GM23338 (cell line): ENCODE data around the gene EML1. TPM values are rescaled to one million over a fixed set of nuclear protein-coding genes. Genes with fewer than 3 reads are reported as not detected.

Experiments used
- ATAC-seq: fragments of 200-7000 bp; cut with Tn5 transposase; 3 replicates; pipeline ENCODE4 v1.9.1; 2020
- DNase-seq: peaks from one replicate; pipeline ENCODE4 v3.0.0-alpha.2; 2015; ENCODE audit warnings: low spot score
- H2AFZ ChIP-seq: fragments of 200-600 bp; sonication (generic); 2 replicates; pipeline ENCODE4 v1.8.0; 2016; ENCODE audit warnings: antibody characterized with exemption, mild to moderate bottlenecking, moderate library complexity
- H3F3A ChIP-seq: fragments of 200-600 bp; sonication (generic); replicated peaks from 2 replicates; pipeline ENCODE4 v1.8.0; 2017; ENCODE audit warnings: antibody characterized with exemption, mixed run types, low read depth
- H3K27ac ChIP-seq: fragments of 200-600 bp; sonication (generic); 2 replicates; pipeline ENCODE4 v1.6.1; 2016; ENCODE audit warnings: low read depth
- H3K27me3 ChIP-seq: fragments of 200-600 bp; sonication (generic); 2 replicates; pipeline ENCODE4 v1.8.0; 2016; ENCODE audit warnings: mild to moderate bottlenecking, mixed run types, moderate library complexity; ENCODE audit not compliant: insufficient read depth
- H3K36me3 ChIP-seq: fragments of 200-600 bp; sonication (generic); 2 replicates; pipeline ENCODE4 v1.8.0; 2016; ENCODE audit warnings: mild to moderate bottlenecking; ENCODE audit not compliant: insufficient read depth
- H3K4me1 ChIP-seq: fragments of 200-600 bp; sonication (generic); 2 replicates; pipeline ENCODE4 v1.8.0; 2016; ENCODE audit warnings: mild to moderate bottlenecking, moderate library complexity; ENCODE audit not compliant: insufficient read depth
- H3K4me2 ChIP-seq: fragments of 200-600 bp; sonication (generic); 2 replicates; pipeline ENCODE4 v1.7.1; 2017; ENCODE audit warnings: mixed run types
- H3K4me3 ChIP-seq: fragments of 200-600 bp; sonication (generic); 2 replicates; pipeline ENCODE4 v1.6.1; 2016; ENCODE audit warnings: mixed run types
- H3K79me2 ChIP-seq: fragments of 200-600 bp; sonication (generic); replicated peaks from 2 replicates; pipeline ENCODE4 v1.8.0; 2017; ENCODE audit warnings: mild to moderate bottlenecking; ENCODE audit not compliant: insufficient read depth
- H3K9me2 ChIP-seq: fragments of 200-600 bp; sonication (generic); 2 replicates; pipeline ENCODE4 v1.8.0; 2017; ENCODE audit not compliant: insufficient read depth
- H4K20me1 ChIP-seq: fragments of 200-600 bp; sonication (generic); replicated peaks from 2 replicates; pipeline ENCODE4 v1.8.0; 2017; ENCODE audit warnings: mild to moderate bottlenecking; ENCODE audit not compliant: insufficient read depth
- H3K27ac Mint-ChIP-seq: 2 replicates; pipeline ENCODE4 v1.8.0; 2020; ENCODE audit warnings: inconsistent platforms, mild to moderate bottlenecking, moderate library complexity, mixed read lengths
- H3K27me3 Mint-ChIP-seq: 3 replicates; pipeline ENCODE4 v1.8.0; 2022; ENCODE audit warnings: low read depth, mild to moderate bottlenecking, moderate library complexity, mixed read lengths, inconsistent platforms; ENCODE audit not compliant: insufficient read depth, poor library complexity
- H3K36me3 Mint-ChIP-seq: 3 replicates; pipeline ENCODE4 v1.8.0; 2021; ENCODE audit warnings: low read depth, mild to moderate bottlenecking, inconsistent platforms, moderate library complexity, mixed read lengths
- H3K4me1 Mint-ChIP-seq: 3 replicates; pipeline ENCODE4 v1.8.0; 2020; ENCODE audit warnings: mild to moderate bottlenecking, inconsistent platforms, mixed read lengths
- H3K4me3 Mint-ChIP-seq: 3 replicates; pipeline ENCODE4 v1.8.0; 2021; ENCODE audit warnings: moderate library complexity, mild to moderate bottlenecking, inconsistent platforms, mixed read lengths
- H3K9me3 Mint-ChIP-seq: 3 replicates; pipeline ENCODE4 v1.8.0; 2020; ENCODE audit warnings: moderate library complexity, mild to moderate bottlenecking, inconsistent platforms, mixed read lengths
- CREB1 ChIP-seq: fragments of 250-450 bp; sonication (Bioruptor Pico); IDR thresholded peaks from 2 replicates; pipeline ENCODE4 v1.5.0; 2020; ENCODE audit warnings: low read depth, mild to moderate bottlenecking, moderate library complexity
- EZH2 ChIP-seq: fragments of 200-600 bp; sonication (generic); IDR thresholded peaks from one replicate; pipeline ENCODE4 v1.8.0; 2017; ENCODE audit warnings: antibody characterized with exemption, mild to moderate bottlenecking, low read depth; ENCODE audit not compliant: unreplicated experiment
- EZH2phosphoT487 ChIP-seq: fragments of 200-600 bp; sonication (generic); IDR thresholded peaks from one replicate; pipeline ENCODE4 v1.8.1; 2018; ENCODE audit warnings: antibody characterized with exemption; ENCODE audit not compliant: unreplicated experiment
- JUNB ChIP-seq: IDR thresholded peaks from one replicate; pipeline ENCODE4 v1.6.1; 2016; ENCODE audit warnings: antibody characterized with exemption; ENCODE audit not compliant: unreplicated experiment
- POLR2AphosphoS5 ChIP-seq: IDR thresholded peaks from 2 replicates; pipeline ENCODE4 v1.6.1; 2016; ENCODE audit warnings: antibody characterized with exemption, low read depth
- STAT1 ChIP-seq: IDR thresholded peaks from one replicate; pipeline ENCODE4 v1.6.1; 2016; ENCODE audit warnings: antibody characterized with exemption; ENCODE audit not compliant: unreplicated experiment
- ZNF331 ChIP-seq: fragments of 250-450 bp; sonication (Bioruptor Pico); IDR thresholded peaks from 2 replicates; pipeline ENCODE4 v1.5.0; 2020; ENCODE audit warnings: low read depth, mild to moderate bottlenecking, moderate library complexity
- polyA plus RNA-seq: library from polyadenylated mRNA; unstranded; fragments of >200 nt; fragmentation: Nextera tagmentation; extraction: Ambion mirVana; gene quantifications from 2 replicates; pipeline ENCODE4 v1.2.1, GENCODE V29; 2016
- total RNA-seq: library from RNA; depleted of rRNA; stranded (reverse); fragments of >200 nt; shearing (Covaris generic); gene quantifications from 2 replicates; pipeline ENCODE4 v1.2.3, GENCODE V29; 2014
- TF ChIP-seq, protein P1 (sequence below): IDR thresholded peaks from 2 replicates; pipeline ENCODE4 v1.6.1; 2016; ENCODE audit warnings: antibody characterized with exemption
- TF ChIP-seq, protein P2 (sequence below): fragments of 250-450 bp; sonication (Bioruptor Pico); IDR thresholded peaks from 2 replicates; pipeline ENCODE4 v1.5.0; 2020; ENCODE audit warnings: mild to moderate bottlenecking, moderate library complexity
- TF ChIP-seq, protein P3 (sequence below): IDR thresholded peaks from one replicate; pipeline ENCODE4 v1.6.1; 2018; ENCODE audit warnings: antibody characterized with exemption; ENCODE audit not compliant: unreplicated experiment

Gene EML1
- total and polyA plus RNA-seq, 2 experiments from 2014 or later: 7.0 to 18.1 TPM

DNA sequence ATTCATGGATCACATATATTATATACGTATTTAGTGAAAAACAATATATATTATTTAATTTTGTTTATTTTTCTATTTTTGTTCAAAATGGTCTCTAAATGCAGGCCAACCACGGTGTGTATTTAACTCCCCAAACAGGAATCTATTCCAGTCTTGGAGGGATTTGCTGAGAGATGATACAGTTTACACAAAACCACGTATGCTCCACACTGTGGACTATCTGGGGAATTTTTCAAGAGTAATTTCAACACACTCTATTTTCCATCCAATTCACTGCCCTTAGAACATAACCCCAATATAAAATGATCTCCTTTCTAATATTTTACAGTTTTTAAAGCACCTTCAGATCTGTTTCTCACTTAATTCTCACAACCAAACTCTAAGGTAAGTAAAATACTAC, 15.3 kb downstream of the EML1 start:
- H3K27ac Mint-ChIP-seq: no peak overlapping the region
- Histone ChIP-seq H3K4me2 (no peak overlapping the region), H3K79me2 (peaks cover 10% of the 10 kb centered on the region; the same call in 1 of the 2 replicates), H3K9me2 (no peaks in the 10 kb centered on the region), H3K27ac (no peak overlapping the region), H3K4me1 (no peaks in the 10 kb centered on the region), H3K36me3 (no peaks in the 10 kb centered on the region), H3K27me3 (no peaks in the 10 kb centered on the region), H2AFZ (no peak overlapping the region), H3F3A (no peaks in the 10 kb centered on the region), H4K20me1 (no peaks in the 10 kb centered on the region), H3K4me3 (no peak overlapping the region)
- no peak for DNase-seq
- no peak for ATAC-seq
- no peak overlapping the region for H3K4me3 Mint-ChIP-seq
- no peaks in the 10 kb centered on the region for H3K9me3 Mint-ChIP-seq
- H3K36me3 Mint-ChIP-seq: no peaks in the 10 kb centered on the region
- TF ChIP-seq STAT1 (no peak), EZH2phosphoT487 (no peak), EZH2 (no peak), POLR2AphosphoS5 (no peak)
- H3K27me3 Mint-ChIP-seq: peaks cover 7% of the 10 kb centered on the region
- peaks cover 2% of the 10 kb centered on the region; the same call in 2 of the 3 replicates for H3K4me1 Mint-ChIP-seq

DNA sequence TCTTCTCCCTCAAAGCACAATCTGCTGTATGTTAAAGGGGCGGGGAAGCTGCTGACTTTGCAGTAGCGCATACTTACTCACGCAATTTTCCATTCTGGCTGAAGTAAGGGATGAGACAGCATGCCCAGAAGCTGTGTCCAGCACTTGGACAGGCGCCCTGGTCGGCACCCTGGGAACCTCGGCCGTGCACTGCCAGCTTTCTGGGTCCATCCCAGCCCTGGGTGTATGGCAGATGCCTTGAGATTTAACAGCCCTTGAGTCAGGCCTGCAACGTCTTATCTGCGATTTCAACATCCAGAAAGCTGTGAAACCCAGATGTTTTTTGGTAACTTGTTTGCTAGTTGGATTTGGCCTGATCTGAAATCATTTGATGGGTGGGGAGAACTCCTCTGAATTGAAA, 16.1 kb downstream of the EML1 start:
- no peak overlapping the region; the same call in 1 of the 2 replicates for H3K27ac ChIP-seq
- Mint-ChIP-seq H3K4me1 (peaks cover 2% of the 10 kb centered on the region; the same call in 2 of the 3 replicates), H3K36me3 (no peaks in the 10 kb centered on the region), H3K27ac (no peak overlapping the region), H3K9me3 (no peaks in the 10 kb centered on the region), H3K4me3 (no peak overlapping the region), H3K27me3 (peaks cover 7% of the 10 kb centered on the region)
- no peak overlapping the region for H2AFZ ChIP-seq
- DNase-seq (no peak), ATAC-seq (no peak)
- H3K4me2 ChIP-seq: no peak overlapping the region
- no peak overlapping the region for H3K4me3 ChIP-seq
- no peaks in the 10 kb centered on the region for H3K27me3 ChIP-seq
- no peaks in the 10 kb centered on the region; the same call in 1 of the 2 replicates for H4K20me1 ChIP-seq
- no peaks in the 10 kb centered on the region for H3K36me3 ChIP-seq
- peaks cover 10% of the 10 kb centered on the region; the same call in 1 of the 2 replicates for H3K79me2 ChIP-seq
- no peaks in the 10 kb centered on the region for H3F3A ChIP-seq
- H3K4me1 ChIP-seq: no peaks in the 10 kb centered on the region
- H3K9me2 ChIP-seq: no peaks in the 10 kb centered on the region
- TF ChIP-seq, protein P1, sequence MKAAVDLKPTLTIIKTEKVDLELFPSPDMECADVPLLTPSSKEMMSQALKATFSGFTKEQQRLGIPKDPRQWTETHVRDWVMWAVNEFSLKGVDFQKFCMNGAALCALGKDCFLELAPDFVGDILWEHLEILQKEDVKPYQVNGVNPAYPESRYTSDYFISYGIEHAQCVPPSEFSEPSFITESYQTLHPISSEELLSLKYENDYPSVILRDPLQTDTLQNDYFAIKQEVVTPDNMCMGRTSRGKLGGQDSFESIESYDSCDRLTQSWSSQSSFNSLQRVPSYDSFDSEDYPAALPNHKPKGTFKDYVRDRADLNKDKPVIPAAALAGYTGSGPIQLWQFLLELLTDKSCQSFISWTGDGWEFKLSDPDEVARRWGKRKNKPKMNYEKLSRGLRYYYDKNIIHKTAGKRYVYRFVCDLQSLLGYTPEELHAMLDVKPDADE: no peak
- TF ChIP-seq CREB1 (CRISPR knock-in tag) (no peak), JUNB (no peak), STAT1 (no peak), EZH2phosphoT487 (no peak), EZH2 (no peak), ZNF331 (CRISPR knock-in tag) (no peak), POLR2AphosphoS5 (no peak)
- TF ChIP-seq, protein P2, sequence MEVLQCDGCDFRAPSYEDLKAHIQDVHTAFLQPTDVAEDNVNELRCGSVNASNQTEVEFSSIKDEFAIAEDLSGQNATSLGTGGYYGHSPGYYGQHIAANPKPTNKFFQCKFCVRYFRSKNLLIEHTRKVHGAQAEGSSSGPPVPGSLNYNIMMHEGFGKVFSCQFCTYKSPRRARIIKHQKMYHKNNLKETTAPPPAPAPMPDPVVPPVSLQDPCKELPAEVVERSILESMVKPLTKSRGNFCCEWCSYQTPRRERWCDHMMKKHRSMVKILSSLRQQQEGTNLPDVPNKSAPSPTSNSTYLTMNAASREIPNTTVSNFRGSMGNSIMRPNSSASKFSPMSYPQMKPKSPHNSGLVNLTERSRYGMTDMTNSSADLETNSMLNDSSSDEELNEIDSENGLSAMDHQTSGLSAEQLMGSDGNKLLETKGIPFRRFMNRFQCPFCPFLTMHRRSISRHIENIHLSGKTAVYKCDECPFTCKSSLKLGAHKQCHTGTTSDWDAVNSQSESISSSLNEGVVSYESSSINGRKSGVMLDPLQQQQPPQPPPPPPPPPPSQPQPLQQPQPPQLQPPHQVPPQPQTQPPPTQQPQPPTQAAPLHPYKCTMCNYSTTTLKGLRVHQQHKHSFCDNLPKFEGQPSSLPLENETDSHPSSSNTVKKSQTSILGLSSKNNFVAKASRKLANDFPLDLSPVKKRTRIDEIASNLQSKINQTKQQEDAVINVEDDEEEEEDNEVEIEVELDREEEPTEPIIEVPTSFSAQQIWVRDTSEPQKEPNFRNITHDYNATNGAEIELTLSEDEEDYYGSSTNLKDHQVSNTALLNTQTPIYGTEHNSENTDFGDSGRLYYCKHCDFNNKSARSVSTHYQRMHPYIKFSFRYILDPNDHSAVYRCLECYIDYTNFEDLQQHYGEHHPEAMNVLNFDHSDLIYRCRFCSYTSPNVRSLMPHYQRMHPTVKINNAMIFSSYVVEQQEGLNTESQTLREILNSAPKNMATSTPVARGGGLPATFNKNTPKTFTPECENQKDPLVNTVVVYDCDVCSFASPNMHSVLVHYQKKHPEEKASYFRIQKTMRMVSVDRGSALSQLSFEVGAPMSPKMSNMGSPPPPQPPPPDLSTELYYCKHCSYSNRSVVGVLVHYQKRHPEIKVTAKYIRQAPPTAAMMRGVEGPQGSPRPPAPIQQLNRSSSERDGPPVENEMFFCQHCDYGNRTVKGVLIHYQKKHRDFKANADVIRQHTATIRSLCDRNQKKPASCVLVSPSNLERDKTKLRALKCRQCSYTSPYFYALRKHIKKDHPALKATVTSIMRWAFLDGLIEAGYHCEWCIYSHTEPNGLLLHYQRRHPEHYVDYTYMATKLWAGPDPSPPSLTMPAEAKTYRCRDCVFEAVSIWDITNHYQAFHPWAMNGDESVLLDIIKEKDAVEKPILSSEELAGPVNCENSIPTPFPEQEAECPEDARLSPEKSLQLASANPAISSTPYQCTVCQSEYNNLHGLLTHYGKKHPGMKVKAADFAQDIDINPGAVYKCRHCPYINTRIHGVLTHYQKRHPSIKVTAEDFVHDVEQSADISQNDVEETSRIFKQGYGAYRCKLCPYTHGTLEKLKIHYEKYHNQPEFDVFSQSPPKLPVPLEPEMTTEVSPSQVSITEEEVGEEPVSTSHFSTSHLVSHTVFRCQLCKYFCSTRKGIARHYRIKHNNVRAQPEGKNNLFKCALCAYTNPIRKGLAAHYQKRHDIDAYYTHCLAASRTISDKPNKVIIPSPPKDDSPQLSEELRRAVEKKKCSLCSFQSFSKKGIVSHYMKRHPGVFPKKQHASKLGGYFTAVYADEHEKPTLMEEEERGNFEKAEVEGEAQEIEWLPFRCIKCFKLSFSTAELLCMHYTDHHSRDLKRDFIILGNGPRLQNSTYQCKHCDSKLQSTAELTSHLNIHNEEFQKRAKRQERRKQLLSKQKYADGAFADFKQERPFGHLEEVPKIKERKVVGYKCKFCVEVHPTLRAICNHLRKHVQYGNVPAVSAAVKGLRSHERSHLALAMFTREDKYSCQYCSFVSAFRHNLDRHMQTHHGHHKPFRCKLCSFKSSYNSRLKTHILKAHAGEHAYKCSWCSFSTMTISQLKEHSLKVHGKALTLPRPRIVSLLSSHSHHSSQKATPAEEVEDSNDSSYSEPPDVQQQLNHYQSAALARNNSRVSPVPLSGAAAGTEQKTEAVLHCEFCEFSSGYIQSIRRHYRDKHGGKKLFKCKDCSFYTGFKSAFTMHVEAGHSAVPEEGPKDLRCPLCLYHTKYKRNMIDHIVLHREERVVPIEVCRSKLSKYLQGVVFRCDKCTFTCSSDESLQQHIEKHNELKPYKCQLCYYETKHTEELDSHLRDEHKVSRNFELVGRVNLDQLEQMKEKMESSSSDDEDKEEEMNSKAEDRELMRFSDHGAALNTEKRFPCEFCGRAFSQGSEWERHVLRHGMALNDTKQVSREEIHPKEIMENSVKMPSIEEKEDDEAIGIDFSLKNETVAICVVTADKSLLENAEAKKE: no peak
- TF ChIP-seq, protein P3, sequence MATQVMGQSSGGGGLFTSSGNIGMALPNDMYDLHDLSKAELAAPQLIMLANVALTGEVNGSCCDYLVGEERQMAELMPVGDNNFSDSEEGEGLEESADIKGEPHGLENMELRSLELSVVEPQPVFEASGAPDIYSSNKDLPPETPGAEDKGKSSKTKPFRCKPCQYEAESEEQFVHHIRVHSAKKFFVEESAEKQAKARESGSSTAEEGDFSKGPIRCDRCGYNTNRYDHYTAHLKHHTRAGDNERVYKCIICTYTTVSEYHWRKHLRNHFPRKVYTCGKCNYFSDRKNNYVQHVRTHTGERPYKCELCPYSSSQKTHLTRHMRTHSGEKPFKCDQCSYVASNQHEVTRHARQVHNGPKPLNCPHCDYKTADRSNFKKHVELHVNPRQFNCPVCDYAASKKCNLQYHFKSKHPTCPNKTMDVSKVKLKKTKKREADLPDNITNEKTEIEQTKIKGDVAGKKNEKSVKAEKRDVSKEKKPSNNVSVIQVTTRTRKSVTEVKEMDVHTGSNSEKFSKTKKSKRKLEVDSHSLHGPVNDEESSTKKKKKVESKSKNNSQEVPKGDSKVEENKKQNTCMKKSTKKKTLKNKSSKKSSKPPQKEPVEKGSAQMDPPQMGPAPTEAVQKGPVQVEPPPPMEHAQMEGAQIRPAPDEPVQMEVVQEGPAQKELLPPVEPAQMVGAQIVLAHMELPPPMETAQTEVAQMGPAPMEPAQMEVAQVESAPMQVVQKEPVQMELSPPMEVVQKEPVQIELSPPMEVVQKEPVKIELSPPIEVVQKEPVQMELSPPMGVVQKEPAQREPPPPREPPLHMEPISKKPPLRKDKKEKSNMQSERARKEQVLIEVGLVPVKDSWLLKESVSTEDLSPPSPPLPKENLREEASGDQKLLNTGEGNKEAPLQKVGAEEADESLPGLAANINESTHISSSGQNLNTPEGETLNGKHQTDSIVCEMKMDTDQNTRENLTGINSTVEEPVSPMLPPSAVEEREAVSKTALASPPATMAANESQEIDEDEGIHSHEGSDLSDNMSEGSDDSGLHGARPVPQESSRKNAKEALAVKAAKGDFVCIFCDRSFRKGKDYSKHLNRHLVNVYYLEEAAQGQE: no peak
